Erythroblast (primary cell): Measurements from ENCODE around the gene RBPJL.

Experiments used
- GATA1 ChIP-seq: IDR thresholded peaks from 2 replicates; pipeline ENCODE4 v1.6.1; 2011; ENCODE audit warnings: low read depth, mild to moderate bottlenecking, control low read depth, low read length, moderate library complexity
- POLR2A ChIP-seq: IDR thresholded peaks from 2 replicates; pipeline ENCODE4 v1.6.1; 2011; ENCODE audit warnings: mild to moderate bottlenecking, low read length

DNA sequence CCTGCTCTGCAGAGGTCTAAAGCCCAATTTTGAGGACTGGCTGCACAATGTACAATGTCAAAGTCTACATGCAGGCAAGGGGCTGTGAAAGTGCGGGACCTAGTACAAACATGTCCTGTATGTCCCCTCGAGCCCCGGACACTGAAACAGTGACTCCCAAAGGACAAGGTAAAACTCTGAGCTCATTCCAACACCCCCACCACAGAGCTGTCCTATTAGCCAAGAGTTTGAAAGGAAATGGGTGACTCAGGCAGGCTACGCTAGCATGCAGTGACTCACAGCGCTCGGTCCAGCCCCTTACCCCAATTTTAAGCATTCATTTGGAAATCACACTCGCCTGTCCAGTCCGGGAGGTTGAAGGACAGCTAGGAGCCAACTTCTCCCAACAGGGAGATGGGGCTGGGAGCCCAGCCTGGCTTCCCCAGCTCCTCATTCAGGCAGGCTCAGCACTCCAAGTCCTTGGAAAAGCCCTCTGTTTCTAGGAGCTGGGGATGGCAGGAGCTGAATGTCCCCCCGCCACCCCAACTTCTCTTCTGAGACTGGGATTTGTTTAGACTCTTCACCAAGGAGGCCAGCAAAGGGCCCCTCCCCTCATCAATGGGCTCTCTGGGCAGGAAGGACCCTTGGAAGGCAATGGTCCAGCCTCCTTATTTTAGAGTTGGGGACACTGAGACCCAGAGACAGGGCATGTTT lies 37.7 kb downstream of the RBPJL start:
- TF ChIP-seq POLR2A = no peak
- TF ChIP-seq GATA1 = no peak
